Measurements from ENCODE around the gene ADAR.

Gene ADAR

DNA sequence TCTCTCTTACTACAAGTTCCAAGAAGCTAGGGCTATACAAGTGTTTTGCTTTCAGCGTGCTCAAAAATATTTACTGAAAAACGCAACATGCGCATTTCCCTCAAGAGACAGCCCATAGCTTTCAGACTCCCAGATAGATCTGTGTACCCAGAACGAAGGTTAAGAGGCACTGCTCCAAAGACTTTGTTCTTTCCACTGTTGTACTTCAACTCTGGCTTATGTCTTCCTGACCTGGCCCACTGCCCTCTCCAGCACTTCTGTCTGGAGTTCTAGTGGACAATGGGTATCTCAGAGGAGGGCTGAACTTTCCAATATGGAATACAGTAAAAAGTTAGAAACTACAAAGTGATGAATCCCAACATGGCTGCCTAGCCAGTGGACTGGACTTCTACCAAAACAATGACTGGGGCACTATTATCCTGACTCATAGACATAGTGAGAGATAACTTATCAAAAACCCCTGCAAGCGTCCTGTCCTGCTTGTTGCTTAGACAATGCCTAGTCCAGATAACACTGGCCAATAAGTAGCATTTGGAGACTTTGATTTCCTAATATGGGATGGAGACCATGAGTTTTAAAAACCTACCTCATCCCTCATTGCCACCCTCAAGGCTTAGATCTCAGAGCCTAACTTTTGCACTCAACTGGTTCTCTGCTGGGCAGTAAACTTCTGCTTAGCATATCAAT is 8.8 kb upstream of the ADAR start:
- no peak for DNase-seq

DNA sequence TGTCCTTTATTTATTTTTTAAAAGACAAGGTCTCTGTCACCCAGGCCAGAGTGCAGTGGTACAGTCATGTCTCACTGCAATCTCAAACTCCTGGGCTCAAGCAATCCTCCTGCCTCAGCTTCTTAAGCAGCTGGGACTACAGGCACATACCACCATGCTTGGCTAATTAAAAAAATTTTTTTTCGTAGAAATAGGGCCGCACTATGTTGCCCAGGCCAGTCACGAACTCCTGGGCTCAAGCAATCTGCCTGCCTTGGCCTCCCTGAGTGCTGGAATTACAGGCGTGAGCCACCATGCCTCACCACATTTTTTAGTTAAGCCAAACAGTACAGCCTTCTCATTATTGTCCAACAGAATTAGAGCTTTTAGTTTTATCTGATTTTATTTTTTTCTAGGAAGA is 7.4 kb upstream of the ADAR start:
- no peak for DNase-seq

DNA sequence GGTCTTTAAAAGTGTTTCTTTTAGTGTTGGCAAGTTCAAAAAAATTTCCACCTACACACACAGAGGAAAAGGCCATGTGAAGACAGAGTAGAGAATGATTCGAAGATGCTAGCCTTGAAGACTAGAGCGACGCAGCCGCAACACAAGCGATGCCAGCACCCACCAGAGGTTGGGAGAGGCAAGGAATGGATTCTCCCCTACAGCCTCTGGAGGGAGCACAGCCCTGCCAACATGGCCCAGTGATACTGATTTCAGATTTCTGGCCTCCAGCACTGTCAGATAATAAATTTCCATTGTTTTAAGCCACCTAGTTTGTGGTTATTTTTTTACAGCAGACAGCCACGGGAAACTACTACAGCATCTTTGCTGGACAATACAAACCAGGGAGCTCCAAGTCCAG is 6.9 kb upstream of the ADAR start:
- no peak for DNase-seq

DNA sequence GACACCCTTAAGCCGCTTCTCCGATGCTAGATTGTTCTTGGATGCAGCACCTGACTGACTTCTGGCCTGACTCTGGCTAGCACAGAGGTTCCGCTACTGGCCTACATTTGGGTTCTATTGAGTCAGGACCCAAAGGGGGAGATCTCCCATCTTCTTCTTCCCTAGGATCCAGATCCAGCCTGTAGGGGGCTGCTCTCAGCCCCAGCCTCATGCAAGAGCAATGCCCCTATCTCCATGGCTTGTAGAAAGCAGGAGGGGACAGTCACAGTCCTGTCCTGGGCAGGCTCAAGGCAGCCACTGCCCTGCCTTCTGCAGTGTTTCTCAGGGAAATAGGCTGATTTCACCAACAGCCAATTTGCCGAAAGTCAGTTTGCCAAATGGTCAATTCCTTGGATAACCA is 6.3 kb upstream of the ADAR start:
- no peak for DNase-seq

DNA sequence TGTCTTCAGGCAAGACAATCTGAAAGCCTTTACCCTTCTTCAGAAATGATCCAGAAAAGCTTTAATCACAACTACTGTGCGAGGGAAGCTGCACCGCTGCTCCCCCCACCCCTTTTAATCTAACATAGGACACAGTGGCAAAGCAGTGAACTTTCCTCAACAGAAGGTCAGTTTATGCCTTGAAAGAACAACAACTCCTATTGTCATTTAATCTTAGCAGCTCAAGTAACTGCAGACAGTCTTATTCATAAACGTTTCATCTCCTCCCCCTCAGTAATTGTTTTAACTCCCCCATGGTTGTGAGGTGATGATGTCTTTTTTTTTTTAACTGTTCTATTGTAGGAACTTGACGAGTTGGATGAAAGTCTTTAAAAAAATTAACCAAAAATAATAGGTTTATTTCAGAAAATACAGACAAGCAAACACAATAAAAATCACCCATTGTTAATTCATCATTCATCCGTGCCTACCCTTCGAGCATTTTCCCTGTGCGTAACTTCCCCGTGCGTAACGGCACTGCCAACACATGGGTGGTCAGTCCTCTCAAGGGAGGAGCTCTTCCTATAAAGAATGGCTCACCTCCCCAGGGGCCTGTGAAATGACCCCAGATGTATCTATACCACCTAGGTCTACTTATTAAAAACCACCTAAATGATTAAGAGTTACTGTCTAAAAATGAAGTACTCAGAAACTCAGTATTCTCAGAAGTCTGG is 3.3 kb upstream of the ADAR start:
- DNase-seq = peak in 1 of 3 experiments; percentile 7

DNA sequence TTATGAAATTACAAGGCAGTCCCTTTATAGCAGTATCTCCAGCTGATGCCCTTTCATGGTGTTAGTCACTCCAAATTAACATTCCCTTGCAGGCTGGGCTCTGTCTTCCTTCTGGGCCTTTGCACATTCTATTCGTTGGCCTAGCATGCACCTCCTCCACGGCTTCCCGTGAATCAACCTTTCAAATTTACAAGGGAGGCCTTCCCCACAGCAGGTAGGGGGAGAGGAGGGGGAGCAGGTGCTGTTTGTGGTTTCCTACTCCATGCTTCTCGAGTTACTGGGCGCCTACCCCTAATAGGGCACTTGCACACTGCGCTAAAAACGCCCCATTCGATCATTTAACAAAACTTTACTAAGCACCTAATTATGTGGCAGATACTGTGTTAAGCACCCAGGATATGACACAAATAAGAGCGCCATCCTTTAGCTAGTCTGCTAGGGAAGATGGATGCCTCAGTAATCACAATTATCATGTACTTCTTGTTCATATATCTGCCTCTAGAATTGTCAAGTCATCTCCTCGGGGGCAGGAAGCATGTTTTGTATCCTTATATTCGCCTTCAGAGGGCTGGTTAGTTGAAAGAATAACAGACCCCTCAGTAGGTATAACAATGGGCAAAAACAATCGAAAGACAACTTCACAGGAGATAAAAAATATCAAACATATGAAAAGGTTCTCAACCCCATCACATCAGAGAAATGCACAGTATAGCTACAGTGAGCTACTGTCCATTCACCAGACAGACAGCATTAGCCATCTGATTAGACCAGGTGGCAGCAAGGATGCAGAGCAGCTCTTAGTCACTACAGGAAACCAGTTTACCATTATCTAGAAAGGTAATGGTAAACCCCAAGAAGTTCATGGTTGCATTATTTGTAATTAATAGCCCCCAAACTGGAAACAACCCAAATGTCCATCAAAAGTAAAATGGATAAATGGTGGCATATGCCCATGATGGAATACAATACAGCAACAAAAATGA is 1.7 kb upstream of the ADAR start:
- peak; percentile 20 to 57 (median 37) for DNase-seq

DNA sequence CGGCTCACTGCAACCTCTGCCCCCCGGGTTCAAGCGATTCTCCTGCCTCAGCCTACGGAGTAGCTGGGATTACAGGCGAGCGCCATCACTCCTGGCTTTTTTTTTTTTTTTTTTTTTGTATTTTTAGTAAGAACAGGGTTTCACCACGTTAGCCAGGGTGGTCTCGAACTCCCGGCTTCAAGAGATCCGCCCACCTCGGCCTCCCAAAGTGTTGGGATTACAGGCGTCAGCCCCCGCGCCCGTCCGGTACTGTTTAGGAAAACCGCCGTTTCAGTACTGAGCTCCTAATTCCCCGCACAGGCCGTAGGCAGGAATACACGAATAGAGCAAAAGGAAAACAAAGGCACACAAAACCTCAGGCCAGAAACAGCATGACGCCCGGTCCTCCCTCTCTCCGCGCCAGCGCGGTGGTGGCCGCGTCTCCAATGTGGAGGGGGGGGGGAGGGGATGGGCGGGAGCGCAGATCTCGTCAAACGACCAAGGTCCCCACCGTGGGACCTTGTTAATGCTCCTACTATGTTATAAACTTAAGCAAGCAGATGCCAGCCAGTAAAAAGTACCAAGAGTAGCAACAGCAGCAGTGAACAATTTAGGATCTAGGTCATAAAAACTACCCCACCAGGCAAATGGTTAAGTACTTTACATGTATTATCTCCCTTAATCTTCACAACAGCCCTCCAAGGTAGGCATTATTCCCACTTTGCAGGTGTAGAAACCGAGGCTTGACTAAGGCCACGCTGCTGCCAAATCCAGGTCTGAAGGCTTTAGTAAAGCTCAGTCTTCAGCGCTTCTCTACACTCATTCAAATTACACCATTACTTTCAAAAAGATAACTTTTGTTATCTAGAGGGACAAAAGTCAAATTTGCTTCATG is 648 bp upstream of the ADAR start:
- DNase-seq = peak; percentile 83 to 93 (median 84)

DNA sequence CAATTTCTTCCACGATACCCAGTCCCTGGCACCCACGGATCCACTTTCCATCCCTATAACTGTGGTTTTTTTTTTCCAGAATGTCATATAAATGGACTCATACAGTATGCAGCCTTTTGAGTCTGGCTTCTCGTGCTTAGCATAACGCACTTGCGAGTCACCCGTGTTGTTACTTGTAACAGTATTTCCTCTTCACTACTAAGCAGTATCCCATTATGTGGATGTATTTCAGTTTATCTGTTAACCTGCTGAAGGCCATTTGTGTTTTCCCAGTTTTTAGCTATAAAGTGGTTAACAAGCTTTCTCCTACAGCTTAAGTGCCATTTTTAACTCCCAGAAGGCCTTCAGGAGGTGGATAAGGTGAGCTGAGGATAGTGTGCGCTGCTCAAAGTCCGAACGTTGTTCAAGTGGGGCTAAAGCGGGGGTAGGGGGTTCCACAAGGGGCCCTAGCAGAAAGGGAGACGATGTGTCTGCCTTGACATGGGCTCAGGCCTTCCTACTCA is 829 bp downstream of the ADAR start:
- peak in 1 of 3 experiments; percentile 71 for DNase-seq

DNA sequence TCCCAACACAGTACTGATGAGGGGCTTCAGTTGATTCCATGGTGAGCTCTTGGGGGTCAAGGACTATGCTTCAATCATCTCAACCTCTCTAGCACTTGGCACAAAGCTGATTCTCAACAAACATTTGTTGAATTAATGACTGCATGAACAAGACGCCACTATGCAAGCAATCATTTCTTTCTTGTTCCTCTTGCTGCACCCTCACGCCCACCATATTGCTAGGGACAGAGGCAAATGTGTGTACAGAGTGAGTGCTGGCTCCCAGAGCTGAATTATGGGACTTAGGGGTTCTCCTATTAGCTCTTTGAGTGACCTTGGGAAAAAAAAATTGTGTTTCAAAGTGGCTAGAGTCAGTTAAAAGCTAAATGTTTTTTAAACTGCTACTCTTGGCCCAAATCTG is 2.5 kb downstream of the ADAR start:
- DNase-seq = no peak

DNA sequence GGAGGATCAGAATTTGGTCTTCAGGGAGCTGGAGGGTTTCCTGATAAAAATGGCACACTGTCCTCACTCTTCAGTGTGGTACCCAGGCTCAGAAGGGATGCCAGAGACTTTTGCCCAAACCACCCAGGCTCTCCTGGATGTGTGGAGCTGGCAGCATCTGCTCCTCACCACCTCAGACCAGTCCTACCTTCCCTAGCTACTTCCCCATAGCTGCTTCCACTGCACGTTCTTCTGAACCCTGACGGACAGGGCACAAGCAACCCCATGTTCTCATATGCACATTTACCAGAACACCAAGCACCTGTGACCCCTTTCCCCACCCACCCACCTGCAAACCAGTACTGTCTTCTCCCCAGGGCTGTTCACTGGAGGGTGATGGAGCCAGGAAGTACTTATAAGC is 4.7 kb downstream of the ADAR start:
- DNase-seq = no peak

DNA sequence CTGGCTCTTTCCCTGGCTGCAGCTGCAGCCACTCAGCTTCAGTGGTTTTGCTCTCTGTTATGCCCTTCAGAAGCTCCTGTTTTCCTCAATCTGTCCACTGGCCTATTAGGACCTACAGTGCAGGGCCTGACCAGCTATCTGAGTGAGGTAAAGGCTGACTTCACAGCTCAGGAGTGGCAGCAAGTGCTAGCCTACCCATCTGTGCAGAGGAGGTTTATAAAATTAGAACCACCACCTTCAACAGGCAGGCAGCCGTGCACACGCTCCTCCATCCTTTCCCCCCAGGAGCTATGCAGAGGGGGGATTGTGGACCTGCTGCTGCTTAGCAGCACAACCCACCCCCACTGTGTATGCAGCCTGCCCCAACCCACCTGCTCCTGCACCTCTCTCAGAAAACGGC is 8.3 kb downstream of the ADAR start:
- DNase-seq = no peak

DNA sequence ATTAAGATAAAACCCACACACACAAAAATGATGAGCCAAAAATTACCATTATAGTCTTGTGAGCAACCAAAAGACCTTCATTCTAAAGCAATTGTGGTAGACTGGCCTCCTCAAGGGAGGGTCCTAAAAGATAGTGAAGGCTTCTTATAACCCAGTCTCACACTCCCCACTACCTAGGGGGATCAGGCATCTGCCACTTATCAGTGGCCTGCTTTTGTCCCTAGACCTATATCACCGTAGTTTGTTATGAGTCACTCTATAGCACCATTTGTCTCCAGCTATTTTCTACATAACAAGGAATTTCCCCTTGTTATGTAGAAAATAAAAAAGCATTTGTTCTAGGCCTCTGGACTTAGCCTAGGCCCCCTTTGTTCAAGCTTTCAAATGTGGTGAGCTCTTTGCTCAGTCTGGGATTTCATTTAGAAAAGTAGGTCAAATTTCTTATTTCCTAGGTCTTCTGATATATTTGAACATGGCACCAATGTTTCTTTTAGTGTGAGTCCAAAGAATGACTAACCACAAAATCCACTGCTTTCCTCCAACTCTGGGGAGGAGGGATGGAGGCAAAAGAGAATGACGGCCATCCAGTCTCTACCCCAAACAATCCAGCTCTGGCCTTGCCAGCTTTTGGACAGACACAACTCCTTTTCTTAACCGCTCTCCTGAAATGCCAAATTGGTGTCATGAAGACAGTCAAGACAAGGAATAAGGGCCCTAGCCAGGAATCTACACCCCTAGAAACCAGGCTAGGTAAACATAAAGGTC is 8.9 kb downstream of the ADAR start:
- DNase-seq = no peak

DNA sequence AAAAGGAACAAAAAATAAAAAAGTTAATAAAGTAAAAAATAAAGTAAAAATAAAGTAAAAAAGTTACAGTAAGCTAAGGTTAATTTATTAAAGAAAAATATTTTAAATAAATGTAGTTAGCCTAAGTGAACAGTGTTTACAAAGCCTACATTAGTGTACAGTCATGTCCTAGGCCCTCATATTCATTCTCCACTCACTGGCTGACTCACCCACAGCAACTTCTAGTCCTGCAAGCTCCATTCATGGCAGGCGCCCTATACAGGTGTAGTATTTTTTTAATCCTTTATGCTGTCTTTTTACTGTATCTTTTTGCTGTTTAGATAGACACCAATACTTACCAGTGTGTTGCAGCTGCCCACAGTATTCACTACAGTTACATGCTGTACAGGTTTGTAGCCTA is 12.4 kb downstream of the ADAR start:
- DNase-seq = no peak

DNA sequence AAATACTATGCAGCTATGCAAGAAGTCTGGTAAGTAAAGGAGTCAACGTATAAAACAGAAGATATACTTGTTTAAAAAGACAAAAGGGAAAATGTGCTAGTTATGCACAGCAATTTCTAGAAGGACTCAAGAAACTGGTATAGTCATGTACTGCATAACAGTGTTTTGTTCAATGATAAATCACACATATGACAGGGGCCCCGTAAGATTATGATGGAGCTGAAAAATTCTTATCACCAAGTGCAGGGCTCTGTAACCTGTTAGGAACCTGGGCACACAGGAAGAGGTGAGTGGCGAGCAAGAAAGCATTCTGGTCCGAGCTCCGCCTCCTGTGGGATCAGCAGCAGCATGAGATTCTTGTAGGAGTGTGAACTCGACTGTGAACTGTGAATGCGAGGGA is 13.2 kb downstream of the ADAR start:
- DNase-seq = no peak

DNA sequence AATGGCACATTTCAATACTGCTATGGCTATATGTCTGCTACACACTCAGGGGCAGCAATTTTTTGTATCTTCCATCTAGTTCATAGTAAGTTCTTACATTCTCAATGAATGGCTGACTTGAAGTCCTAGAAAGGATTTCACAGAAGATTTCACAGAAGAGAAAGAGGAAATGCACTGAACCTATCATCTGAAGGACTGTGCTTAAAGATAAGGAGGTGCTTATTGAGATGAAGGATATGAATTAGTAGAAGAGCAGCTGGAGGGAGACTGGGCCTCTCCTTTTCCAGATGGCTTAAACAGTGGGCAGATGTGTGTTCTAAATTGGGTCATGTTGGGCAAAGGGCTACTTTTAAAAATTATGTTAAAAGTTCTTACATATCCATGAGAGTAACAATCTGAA is 14.6 kb downstream of the ADAR start:
- DNase-seq = no peak

DNA sequence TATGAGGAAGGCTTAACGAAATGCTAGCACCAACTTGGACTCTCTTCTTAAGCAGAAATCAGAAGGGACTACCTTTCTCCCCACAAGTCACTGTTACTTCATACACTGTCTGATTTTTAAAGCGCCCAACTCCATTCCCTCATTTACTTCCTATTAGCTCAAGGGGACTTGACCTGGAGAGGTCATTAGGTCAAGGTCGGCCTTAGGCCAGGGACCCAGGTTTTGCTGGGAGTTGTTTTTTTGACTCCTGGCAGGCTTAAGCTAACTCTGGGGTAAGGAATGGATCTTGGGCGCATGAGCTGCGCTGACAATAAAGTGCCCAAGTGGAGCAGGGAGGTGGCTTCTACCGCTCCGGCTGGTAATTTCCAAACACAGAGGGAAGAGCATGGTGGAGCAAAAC is 16.8 kb downstream of the ADAR start:
- DNase-seq = no peak

DNA sequence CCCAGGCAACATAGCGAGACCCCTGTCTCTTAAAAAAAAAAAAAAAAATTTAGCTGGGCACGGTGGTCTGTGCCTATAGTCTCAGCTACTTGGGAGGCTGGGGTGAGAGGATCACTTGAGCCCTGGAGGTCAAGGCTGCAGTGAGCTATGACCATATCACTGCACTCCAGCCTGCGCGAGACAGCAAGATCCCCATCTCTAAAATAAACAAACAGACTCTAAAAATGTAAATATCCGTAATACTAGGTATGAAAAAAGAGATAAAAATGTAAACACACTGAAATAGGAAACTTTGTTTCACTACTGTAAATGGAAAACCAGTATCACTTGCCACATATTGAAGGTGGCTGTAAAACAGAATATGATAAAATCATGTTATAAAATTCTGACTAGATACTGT is 17.2 kb downstream of the ADAR start:
- DNase-seq = no peak

DNA sequence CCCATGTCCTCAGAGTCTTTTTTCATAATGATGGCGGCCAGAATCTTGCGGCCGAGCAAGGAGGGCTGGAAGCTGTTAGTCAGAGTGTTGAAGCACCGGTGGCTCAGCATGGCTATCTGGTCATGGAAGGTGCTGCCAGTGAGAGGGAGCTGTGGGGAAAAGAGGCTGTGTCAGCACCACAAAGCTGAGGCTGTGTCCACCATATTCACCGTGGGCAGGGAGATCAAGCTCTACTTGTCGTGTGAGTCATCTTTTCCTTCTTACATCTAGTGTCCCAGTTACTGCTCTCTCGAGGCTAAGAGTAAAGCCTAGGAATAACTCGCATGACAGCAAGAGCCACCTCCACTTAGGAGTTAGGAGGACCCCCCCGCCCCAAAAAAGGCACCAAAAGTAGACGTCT is 18.2 kb downstream of the ADAR start:
- no peak for DNase-seq

DNA sequence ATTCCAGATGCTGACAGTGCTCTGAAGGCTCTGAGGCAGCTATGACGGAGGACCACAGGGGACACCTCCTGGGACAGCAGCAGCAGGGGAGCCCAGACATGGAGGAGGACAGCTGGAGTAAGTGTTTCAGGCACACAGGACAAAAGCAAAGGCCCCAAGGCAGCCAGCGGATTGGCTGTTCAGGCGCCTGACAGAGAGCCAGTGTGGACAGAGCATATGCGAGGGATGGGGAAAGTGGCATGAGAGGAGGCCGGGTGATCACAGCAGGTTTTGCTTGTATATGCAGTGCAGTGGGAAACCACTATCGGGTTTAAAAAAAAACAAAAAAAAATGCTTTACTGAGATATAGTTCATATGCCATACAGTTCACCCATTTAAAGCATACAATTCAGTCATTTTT is 21.3 kb downstream of the ADAR start:
- no peak for DNase-seq

DNA sequence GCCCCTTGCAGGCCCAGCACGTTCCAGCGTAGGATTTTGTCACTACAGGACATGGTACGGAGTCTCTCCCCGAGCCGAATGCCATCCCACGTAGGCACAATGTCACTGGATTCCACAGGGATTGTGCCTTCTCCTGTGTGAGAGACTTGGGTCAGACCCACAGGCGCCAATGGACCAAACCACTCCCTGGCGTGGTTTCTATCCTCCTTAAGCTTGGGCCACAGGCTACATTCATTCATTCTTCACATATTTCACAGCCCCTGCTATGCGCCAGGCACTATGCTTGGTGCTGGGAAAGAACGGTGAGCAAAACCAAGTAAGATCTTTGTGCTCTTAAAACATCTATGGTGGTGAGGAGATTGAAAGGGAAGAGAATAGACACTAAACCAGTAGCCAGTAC is 21.8 kb downstream of the ADAR start:
- no peak for DNase-seq

DNA sequence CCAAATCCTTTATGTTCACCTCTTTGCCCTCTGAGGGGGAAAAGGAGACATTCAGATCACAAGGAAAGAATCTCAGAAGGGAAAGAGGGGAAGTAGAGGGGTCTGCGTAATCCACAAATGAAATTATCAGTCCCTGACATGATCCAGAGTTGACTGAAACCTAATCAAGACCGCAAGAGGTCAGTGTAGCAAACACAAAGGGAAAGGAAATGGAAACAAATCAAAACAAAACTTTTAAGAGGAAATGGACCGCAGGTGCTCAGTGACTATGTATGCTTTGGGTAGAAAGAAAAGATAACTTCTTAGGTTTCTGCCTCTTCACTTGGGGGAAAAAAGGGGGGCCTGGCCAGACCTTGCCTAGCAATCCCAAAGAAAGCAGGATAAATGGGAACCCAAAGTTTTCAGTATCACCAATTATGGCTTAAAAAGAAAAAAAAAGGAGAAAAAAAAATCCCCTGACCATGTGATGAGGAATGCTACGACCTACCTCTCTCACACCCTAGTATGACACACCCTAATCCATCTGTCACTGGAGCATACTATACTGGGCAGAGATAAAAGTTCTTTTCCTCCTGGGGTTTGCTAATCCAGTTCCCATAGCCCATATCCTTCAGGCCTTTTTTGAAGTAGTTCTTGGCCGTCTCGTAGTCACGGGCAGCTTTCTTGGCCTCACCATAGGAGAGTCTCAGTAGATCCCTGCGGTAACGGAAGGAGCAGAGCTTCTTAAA is 23.6 kb downstream of the ADAR start:
- no peak for DNase-seq
